Activated B cell treated with CpG ODN at 0.5 μM for 24 hours (primary cell): ENCODE results near the gene OAS1. TPM values are rescaled to one million over a fixed set of nuclear protein-coding genes. Genes with fewer than 3 reads are reported as not detected.

Experiments
- ATAC-seq: fragments of 200-7000 bp; cut with Tn5 transposase; one replicate; pipeline ENCODE4 v1.10.0; 2021; ENCODE audit warnings: low read depth, mild to moderate bottlenecking, moderate library complexity
- CTCF ChIA-PET: fragments of 350-600 bp; sonication (Branson Sonifier 250); formaldehyde crosslinking; loops from one replicate; lab custom pipeline; 2021; ENCODE audit warnings: antibody characterized with exemption; lab: Charles Lee
- POLR2A ChIA-PET: fragments of 350-600 bp; sonication (Branson Sonifier 250); formaldehyde crosslinking; loops from one replicate; lab custom pipeline; 2021; ENCODE audit warnings: antibody characterized with exemption; lab: Charles Lee
- DNase-seq: peaks from one replicate; pipeline ENCODE4 v3.0.0; 2022
- H3K27ac Mint-ChIP-seq: one replicate; pipeline ENCODE4 v1.8.0; 2020; ENCODE audit warnings: mixed read lengths
- H3K27me3 Mint-ChIP-seq: one replicate; pipeline ENCODE4 v1.8.0; 2021; ENCODE audit warnings: mixed read lengths
- H3K36me3 Mint-ChIP-seq: one replicate; pipeline ENCODE4 v1.8.0; 2021; ENCODE audit warnings: low read depth, mixed read lengths
- H3K4me1 Mint-ChIP-seq: one replicate; pipeline ENCODE4 v1.8.0; 2021; ENCODE audit warnings: mixed read lengths
- H3K4me3 Mint-ChIP-seq: one replicate; pipeline ENCODE4 v1.8.0; 2020; ENCODE audit warnings: mild to moderate bottlenecking, mixed read lengths
- H3K9me3 Mint-ChIP-seq: one replicate; pipeline ENCODE4 v1.8.0; 2020; ENCODE audit warnings: mixed read lengths
- CTCF ChIP-seq: fragments of 200-600 bp; IDR thresholded peaks from one replicate; pipeline ENCODE4 v1.8.0; 2022; ENCODE audit warnings: antibody characterized with exemption, mild to moderate bottlenecking
- intact Hi-C: fragments of 100-400 bp; cut with micrococcal nuclease; formaldehyde crosslinking; loops from one replicate; pipeline ENCODE4 v1.15.1; 2024
- total RNA-seq: library from RNA; stranded (reverse); gene quantifications from 2 replicates; pipeline ENCODE4 v1.2.3, GENCODE V29; 2022

The OAS1 gene
- total RNA-seq, 1 donor from 2014 or later: 30.6 TPM

GRCh38 chr12:112868459-112869041 is 38.2 kb upstream of the OAS1 start:
- ChIA-PET POLR2A (no interaction called here), CTCF (no interaction called here)
- H3K4me3 Mint-ChIP-seq: no peak overlapping the region
- no peak for ATAC-seq
- intact Hi-C loops: no loop called here
- no peak for DNase-seq
- peaks cover 10% of the 10 kb centered on the region for H3K27me3 Mint-ChIP-seq
- no peak for TF ChIP-seq CTCF
- H3K4me1 Mint-ChIP-seq: peaks cover 27% of the 10 kb centered on the region
- no peak overlapping the region for H3K27ac Mint-ChIP-seq
- H3K9me3 Mint-ChIP-seq: no peaks in the 10 kb centered on the region
- no peaks in the 10 kb centered on the region for H3K36me3 Mint-ChIP-seq

- no peak for TF ChIP-seq CTCF
- Mint-ChIP-seq H3K4me3 (no peak overlapping the region), H3K27ac (no peak overlapping the region), H3K27me3 (peaks cover 10% of the 10 kb centered on the region), H3K9me3 (no peaks in the 10 kb centered on the region), H3K36me3 (no peaks in the 10 kb centered on the region), H3K4me1 (peaks cover 27% of the 10 kb centered on the region)
- CTCF ChIA-PET: no interaction called here
- ATAC-seq (no peak), DNase-seq (no peak)
- POLR2A ChIA-PET: no interaction called here
- intact Hi-C loops: no loop called here
Observed at GRCh38 chr12:112869091-112869490, 37.7 kb upstream of the OAS1 start.

GRCh38 chr12:112869778-112870177 is 37.0 kb upstream of the OAS1 start:
- ATAC-seq: no peak
- POLR2A ChIA-PET: no interaction called here
- CTCF ChIA-PET: no interaction called here
- no peak for TF ChIP-seq CTCF
- H3K36me3 Mint-ChIP-seq: no peaks in the 10 kb centered on the region
- H3K27ac Mint-ChIP-seq: no peak overlapping the region
- H3K27me3 Mint-ChIP-seq: peaks cover 14% of the 10 kb centered on the region
- intact Hi-C loops: no loop called here
- no peaks in the 10 kb centered on the region for H3K9me3 Mint-ChIP-seq
- no peak for DNase-seq
- peaks cover 21% of the 10 kb centered on the region for H3K4me1 Mint-ChIP-seq
- H3K4me3 Mint-ChIP-seq: no peak overlapping the region

GRCh38 chr12:112870267-112870980 is 36.3 kb upstream of the OAS1 start:
- intact Hi-C loops: no loop called here
- ATAC-seq (peak; percentile 76), DNase-seq (no peak)
- peaks cover 15% of the 10 kb centered on the region for H3K27me3 Mint-ChIP-seq
- POLR2A ChIA-PET: no interaction called here
- H3K27ac Mint-ChIP-seq: peak overlapping the region; percentile 61
- H3K36me3 Mint-ChIP-seq: no peaks in the 10 kb centered on the region
- no peaks in the 10 kb centered on the region for H3K9me3 Mint-ChIP-seq
- H3K4me3 Mint-ChIP-seq: peak overlapping the region; percentile 35
- peaks cover 20% of the 10 kb centered on the region for H3K4me1 Mint-ChIP-seq
- CTCF ChIA-PET: no interaction called here
- no peak for TF ChIP-seq CTCF

GRCh38 chr12:112875608-112876007 is 31.2 kb upstream of the OAS1 start:
- Mint-ChIP-seq H3K4me3 (no peak overlapping the region), H3K36me3 (no peaks in the 10 kb centered on the region), H3K27me3 (peaks cover 35% of the 10 kb centered on the region), H3K4me1 (peaks cover 7% of the 10 kb centered on the region), H3K27ac (no peak overlapping the region), H3K9me3 (no peaks in the 10 kb centered on the region)
- ATAC-seq (no peak), DNase-seq (no peak)
- CTCF ChIA-PET: no interaction called here
- no peak for TF ChIP-seq CTCF
- intact Hi-C loops: no loop called here
- POLR2A ChIA-PET: no interaction called here
